ENCODE measurements around the gene SH3RF3.

DNA sequence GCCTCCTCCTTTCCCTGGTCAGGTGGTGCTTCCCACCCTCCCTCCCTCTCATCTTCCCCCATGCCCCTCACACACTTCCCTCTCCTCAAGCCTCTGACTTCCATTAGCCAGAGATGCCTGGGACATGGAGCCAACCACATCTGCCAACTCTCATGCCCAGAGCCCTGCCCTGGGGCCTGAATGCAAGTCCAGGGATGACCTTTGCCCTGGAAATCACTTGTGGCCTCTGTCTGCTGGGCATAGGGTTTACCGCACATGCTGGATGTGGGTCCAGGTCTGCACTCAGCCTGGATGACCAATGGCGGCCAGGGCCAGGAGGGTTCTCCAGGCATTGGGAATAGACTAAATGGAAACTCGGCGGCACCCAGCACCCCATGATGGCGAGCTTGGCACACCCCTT is 385.9 kb downstream of the SH3RF3 start:
- TF ChIP-seq CTCF (IDR thresholded peaks at IDR 0.05) (no peak), POLR2A (IDR thresholded peaks at IDR 0.05) (no peak)
